Gastrocnemius medialis (tissue), 4 donors: Measurements from ENCODE around the gene CD33. TPM values are rescaled to one million over a fixed set of nuclear protein-coding genes. Genes with fewer than 3 reads are reported as not detected.
"Not testable (repeated sequence)": the region's sequence is repeated elsewhere in the genome, so short reads cannot be mapped to it uniquely, and the experiment has no call there.

Experiments
- ATAC-seq, 2 donors: fragments of 150-250 bp; one replicate each; pipeline ENCODE4 v1.9.1; 2016
- DNase-seq, 2 donors: peaks; one replicate each; pipeline ENCODE4 v3.0.0-alpha.2; 2019
- H3K27ac ChIP-seq, 4 donors: fragments of 200-600 bp; sonication (generic); 1 replicate in 1 of 4; 2 replicates in 3 of 4; pipeline ENCODE4 v1.5.1; 2016 to 2018; ENCODE audit warnings: mild to moderate bottlenecking in 2 of 4, moderate library complexity in 1 of 4
- H3K27me3 ChIP-seq, 3 donors: fragments of 200-600 bp; sonication (generic) in 2 of 3; 1 replicate in 1 of 3; 2 replicates in 2 of 3; pipeline versions ENCODE4 v1.5.1 to v1.6.0; 2016 to 2019; ENCODE audit warnings: mild to moderate bottlenecking in 1 of 3, moderate library complexity in 1 of 3
- H3K36me3 ChIP-seq, 2 donors: fragments of 200-600 bp; sonication (generic) in 1 of 2; one replicate each; pipeline ENCODE4 v1.5.1; 2017 to 2018
- H3K4me1 ChIP-seq, 2 donors: fragments of 200-600 bp; sonication (generic) in 1 of 2; one replicate each; pipeline ENCODE4 v1.5.1; 2016 to 2017; ENCODE audit warnings: mild to moderate bottlenecking in 2 of 2
- H3K4me3 ChIP-seq, 4 donors: fragments of 200-600 bp; sonication (generic) in 3 of 4; 1 replicate in 1 of 4; 2 replicates in 3 of 4; pipeline ENCODE4 v1.5.1; 2016 to 2019; ENCODE audit warnings: mild to moderate bottlenecking in 2 of 4
- H3K9me3 ChIP-seq, 3 donors: fragments of 200-600 bp; sonication (generic) in 2 of 3; 1 replicate in 1 of 3; 2 replicates in 2 of 3; pipeline ENCODE4 v1.5.1; 2016 to 2019
- CTCF ChIP-seq, 5 experiments: fragments of 450-650 bp in 3 of 5; fragments of 200-600 bp in 2 of 5; sonication (generic) in 2 of 5; IDR thresholded peaks in 4 of 5; conservative IDR thresholded peaks in 1 of 5; 1 replicate in 4 of 5; 2 replicates in 1 of 5; pipeline ENCODE4 v1.5.1; 2016 to 2019; ENCODE audit warnings: antibody characterized with exemption in 5 of 5, mild to moderate bottlenecking in 3 of 5, moderate library complexity in 3 of 5
- POLR2A ChIP-seq, 2 donors: fragments of 450-650 bp; IDR thresholded peaks; one replicate each; pipeline ENCODE4 v1.6.1; 2017; ENCODE audit warnings: antibody characterized with exemption in 2 of 2, mild to moderate bottlenecking in 2 of 2, moderate library complexity in 2 of 2
- in situ Hi-C, 4 donors: fragments of 200-750 bp; cut with MboI; loops; one replicate each; pipeline versions ENCODE4 v1.15.0 to v1.8.0; 2017; ENCODE audit warnings: low sequenced_read_pairs in 4 of 4
- intact Hi-C: fragments of 100-400 bp; cut with DNase I; formaldehyde crosslinking; loops from one replicate; pipeline ENCODE4 v1.15.1; 2023; ENCODE audit warnings: low total_unique reads
- total RNA-seq, 4 donors: library from RNA; depleted of rRNA; stranded (reverse); fragments of >200 nt; gene quantifications; one replicate each; pipeline versions ENCODE4 v1.1.0 to v1.2.3, GENCODE V29; 2016

The CD33 gene
- total RNA-seq = 1 to 10 TPM in 2 of 4 donors, under 1 TPM in 1, not detected in 1; 0.71 to 2.3 (median 2.1) TPM

GRCh38 chr19:51224898-51225393 is at the start of gene CD33:
TSS of gene CD33 (plus strand) at chr19:51225080. CDS start at chr19:51225119, 39 bp downstream.
- H3K4me1 ChIP-seq, H3K27ac ChIP-seq, intact Hi-C loops, H3K36me3 ChIP-seq, in situ Hi-C loops, H3K9me3 ChIP-seq, ATAC-seq, H3K27me3 ChIP-seq: not testable (repeated sequence)
- H3K4me3 ChIP-seq = peak within 1 kb of the TSS in 1 of 4 donors; percentile 27
- peak in 1 of 2 donors; percentile 20 for DNase-seq

- Histone ChIP-seq H3K9me3 (no peaks in the 10 kb centered on the region), H3K27ac (no peak overlapping the region), H3K4me1 (no peaks in the 10 kb centered on the region), H3K4me3 (no peak overlapping the region), H3K27me3 (no peaks in the 10 kb centered on the region), H3K36me3 (no peaks in the 10 kb centered on the region)
- intact Hi-C loops = no loop called here
- ATAC-seq (no peak), DNase-seq (no peak)
- in situ Hi-C loops = no loop called here
- TF ChIP-seq POLR2A (IDR thresholded peaks at IDR 0.05) = no peak
- no peak for TF ChIP-seq CTCF (IDR thresholded peaks at IDR 0.05 in 4 of 5, conservative IDR thresholded peaks at IDR 0.05 in 1 of 5)
Observed at GRCh38 chr19:51179256-51179655, 45.6 kb upstream of the CD33 start.

- ATAC-seq (no peak), DNase-seq (no peak)
- TF ChIP-seq POLR2A (IDR thresholded peaks at IDR 0.05) (no peak), CTCF (IDR thresholded peaks at IDR 0.05 in 4 of 5, conservative IDR thresholded peaks at IDR 0.05 in 1 of 5) (no peak)
- intact Hi-C loops (no loop called here), in situ Hi-C loops (no loop called here)
- Histone ChIP-seq H3K9me3 (no peaks in the 10 kb centered on the region), H3K27me3 (no peaks in the 10 kb centered on the region), H3K36me3 (no peaks in the 10 kb centered on the region), H3K4me3 (no peak overlapping the region), H3K4me1 (no peaks in the 10 kb centered on the region), H3K27ac (no peak overlapping the region)
Observed at GRCh38 chr19:51181377-51181912, 43.4 kb upstream of the CD33 start.

- Histone ChIP-seq H3K27me3 (no peaks in the 10 kb centered on the region), H3K4me1 (no peaks in the 10 kb centered on the region), H3K4me3 (no peak overlapping the region), H3K27ac (no peak overlapping the region), H3K9me3 (no peaks in the 10 kb centered on the region), H3K36me3 (no peaks in the 10 kb centered on the region)
- ATAC-seq (no peak), DNase-seq (no peak)
- TF ChIP-seq POLR2A (IDR thresholded peaks at IDR 0.05) (no peak), CTCF (IDR thresholded peaks at IDR 0.05 in 4 of 5, conservative IDR thresholded peaks at IDR 0.05 in 1 of 5) (no peak)
- intact Hi-C loops = no loop called here
- in situ Hi-C loops = no loop called here
Observed at GRCh38 chr19:51181913-51182419, 42.9 kb upstream of the CD33 start.

GRCh38 chr19:51183629-51184028 is 41.3 kb upstream of the CD33 start:
- no peaks in the 10 kb centered on the region for H3K36me3 ChIP-seq
- no peaks in the 10 kb centered on the region for H3K9me3 ChIP-seq
- intact Hi-C loops = no loop called here
- no peak overlapping the region for H3K4me3 ChIP-seq
- ATAC-seq = no peak
- in situ Hi-C loops = no loop called here
- no peak for DNase-seq
- H3K27me3 ChIP-seq = no peaks in the 10 kb centered on the region
- TF ChIP-seq POLR2A (IDR thresholded peaks at IDR 0.05) (no peak), CTCF (IDR thresholded peaks at IDR 0.05 in 4 of 5, conservative IDR thresholded peaks at IDR 0.05 in 1 of 5) (no peak)
- no peak overlapping the region for H3K27ac ChIP-seq
- no peaks in the 10 kb centered on the region for H3K4me1 ChIP-seq
